CD14-positive monocyte (primary cell): ENCODE results near the gene MSX1. TPM values are rescaled to one million over a fixed set of nuclear protein-coding genes. Genes with fewer than 3 reads are reported as not detected.

Experiments used
- DNase-seq, 3 donors: peaks; one replicate each; pipeline ENCODE4 v3.0.0-alpha.2; 2011 to 2022
- H2AFZ ChIP-seq: 2 replicates; pipeline ENCODE4 v1.6.0; 2012; ENCODE audit warnings: mild to moderate bottlenecking, low read depth, low read length, inconsistent platforms; ENCODE audit not compliant: insufficient read depth, poor library complexity, severe bottlenecking
- H3K27ac ChIP-seq, 2 donors: 1 replicate in 1 of 2; 2 replicates in 1 of 2; pipeline ENCODE4 v1.5.1; 2012 to 2013; ENCODE audit warnings: low read length in 2 of 2, control low read depth in 1 of 2, inconsistent platforms in 1 of 2, low read depth in 1 of 2, mild to moderate bottlenecking in 1 of 2
- H3K27me3 ChIP-seq, 2 donors: one replicate each; pipeline versions ENCODE4 v1.6.0 to v1.6.1; 2011 to 2013; ENCODE audit warnings: low read length in 2 of 2; ENCODE audit not compliant: control insufficient read depth in 2 of 2, insufficient read depth in 2 of 2
- H3K36me3 ChIP-seq, 2 donors: replicated peaks in 1 of 2; 1 replicate in 1 of 2; 2 replicates in 1 of 2; pipeline versions ENCODE4 v1.5.1 to v1.6.1; 2012 to 2013; ENCODE audit warnings: low read length in 2 of 2, control low read depth in 1 of 2, inconsistent platforms in 1 of 2, mild to moderate bottlenecking in 1 of 2; ENCODE audit not compliant: insufficient read depth in 2 of 2, control insufficient read depth in 1 of 2
- H3K4me1 ChIP-seq, 2 donors: 1 replicate in 1 of 2; 2 replicates in 1 of 2; pipeline versions ENCODE4 v1.5.1 to v1.6.1; 2012 to 2013; ENCODE audit warnings: low read length in 2 of 2, control low read depth in 1 of 2, inconsistent platforms in 1 of 2, mild to moderate bottlenecking in 1 of 2, moderate library complexity in 1 of 2; ENCODE audit not compliant: insufficient read depth in 2 of 2, control insufficient read depth in 1 of 2
- H3K4me2 ChIP-seq: replicated peaks from 2 replicates; pipeline ENCODE3; 2012; ENCODE audit warnings: low read length, moderate library complexity, mild to moderate bottlenecking; ENCODE audit not compliant: poor library complexity, severe bottlenecking; ENCODE audit errors: extremely low read depth
- H3K4me3 ChIP-seq, 3 experiments: fragments of 200-600 bp in 1 of 3; sonication (generic) in 1 of 3; replicated peaks in 1 of 3; 1 replicate in 2 of 3; 2 replicates in 1 of 3; pipeline ENCODE4 v1.5.1; 2011 to 2013; ENCODE audit warnings: low read length in 3 of 3, mild to moderate bottlenecking in 3 of 3, control low read depth in 2 of 3, low read depth in 2 of 3, inconsistent platforms in 1 of 3, moderate library complexity in 1 of 3
- H3K79me2 ChIP-seq: 2 replicates; pipeline ENCODE4 v1.6.0; 2012; ENCODE audit warnings: mild to moderate bottlenecking, control low read depth, inconsistent platforms, low read length, moderate library complexity; ENCODE audit not compliant: insufficient read depth
- H3K9ac ChIP-seq: 2 replicates; pipeline ENCODE4 v1.6.0; 2017; ENCODE audit warnings: low read length, mild to moderate bottlenecking; ENCODE audit not compliant: insufficient read depth, poor library complexity, severe bottlenecking
- H3K9me3 ChIP-seq, 2 donors: replicated peaks in 1 of 2; 1 replicate in 1 of 2; 2 replicates in 1 of 2; pipeline versions ENCODE4 v1.5.1 to v1.6.1; 2012 to 2013; ENCODE audit warnings: low read length in 2 of 2, control low read depth in 1 of 2; ENCODE audit not compliant: control insufficient read depth in 1 of 2, insufficient read depth in 1 of 2
- H4K20me1 ChIP-seq: 2 replicates; pipeline ENCODE4 v1.6.0; 2012; ENCODE audit warnings: mild to moderate bottlenecking, low read length, control low read depth, moderate library complexity; ENCODE audit not compliant: insufficient read depth
- H3K27ac Mint-ChIP-seq, 7 donors: one replicate each; pipeline ENCODE4 v1.8.0; 2020; ENCODE audit warnings: mild to moderate bottlenecking in 7 of 7, mixed read lengths in 7 of 7, moderate library complexity in 6 of 7, inconsistent platforms in 2 of 7
- H3K27me3 Mint-ChIP-seq, 3 donors: one replicate each; pipeline ENCODE4 v1.8.0; 2021 to 2022; ENCODE audit warnings: low read depth in 3 of 3, mild to moderate bottlenecking in 3 of 3, mixed read lengths in 3 of 3, moderate library complexity in 3 of 3, inconsistent platforms in 1 of 3
- H3K36me3 Mint-ChIP-seq, 2 donors: one replicate each; pipeline ENCODE4 v1.8.0; 2020; ENCODE audit warnings: mixed read lengths in 2 of 2, inconsistent platforms in 1 of 2, mild to moderate bottlenecking in 1 of 2
- H3K4me1 Mint-ChIP-seq: one replicate; pipeline ENCODE4 v1.8.0; 2020; ENCODE audit warnings: mild to moderate bottlenecking, mixed read lengths
- H3K4me3 Mint-ChIP-seq, 2 donors: one replicate each; pipeline ENCODE4 v1.8.0; 2020; ENCODE audit warnings: mild to moderate bottlenecking in 2 of 2, mixed read lengths in 2 of 2, moderate library complexity in 1 of 2
- H3K9me3 Mint-ChIP-seq, 7 donors: one replicate each; pipeline ENCODE4 v1.8.0; 2020 to 2022; ENCODE audit warnings: mixed read lengths in 7 of 7, mild to moderate bottlenecking in 6 of 7, moderate library complexity in 6 of 7, inconsistent platforms in 2 of 7
- WGBS: methylation state at CpG from one replicate; pipeline ENCODE4 v1.1.5; 2013; ENCODE audit warnings: missing lambda C conversion rate; ENCODE audit not compliant: insufficient coverage; 5-methylcytosine and 5-hydroxymethylcytosine counted together
- intact Hi-C, 2 donors: fragments of 100-400 bp; cut with micrococcal nuclease; formaldehyde crosslinking; loops; one replicate each; pipeline versions ENCODE4 v1.15.0 to v1.15.1; 2023
- polyA plus RNA-seq, 3 donors: library from polyadenylated mRNA; depleted of rRNA in 1 of 3; unstranded in 2 of 3; stranded (reverse) in 1 of 3; fragments of 300-500 nt in 2 of 3; fragments of >200 nt in 1 of 3; fragmentation: Illumina TruSeq in 2 of 3; gene quantifications; 1 replicate in 2 of 3; 2 replicates in 1 of 3; pipeline ENCODE4 v1.2.3, GENCODE V29; 2012 to 2021
- TF ChIP-seq, protein P1 (sequence below): fragments of 200-600 bp; IDR thresholded peaks from one replicate; pipeline ENCODE4 v1.8.0; 2022; ENCODE audit warnings: antibody characterized with exemption, mild to moderate bottlenecking

The MSX1 gene
- polyA plus RNA-seq, 3 donors = not detected

- H3K4me2 ChIP-seq = no peak overlapping the region
- H3K9me3 ChIP-seq = peaks cover 10 to 30% of the 10 kb centered on the region in 2 donors
- Mint-ChIP-seq H3K36me3 (no peaks in the 10 kb centered on the region), H3K9me3 (peaks cover 7 to 25% (median 14%) of the 10 kb centered on the region in 7 donors), H3K4me1 (no peaks in the 10 kb centered on the region), H3K27ac (no peak overlapping the region), H3K27me3 (peaks cover 1 to 13% (median 10%) of the 10 kb centered on the region in 3 donors), H3K4me3 (no peak overlapping the region)
- no peak overlapping the region for H3K27ac ChIP-seq
- H4K20me1 ChIP-seq = no peaks in the 10 kb centered on the region
- H3K4me3 ChIP-seq = no peak overlapping the region
- H3K79me2 ChIP-seq = no peaks in the 10 kb centered on the region
- no peaks in the 10 kb centered on the region for H3K36me3 ChIP-seq
- no peak overlapping the region for H2AFZ ChIP-seq
- TF ChIP-seq, protein P1, sequence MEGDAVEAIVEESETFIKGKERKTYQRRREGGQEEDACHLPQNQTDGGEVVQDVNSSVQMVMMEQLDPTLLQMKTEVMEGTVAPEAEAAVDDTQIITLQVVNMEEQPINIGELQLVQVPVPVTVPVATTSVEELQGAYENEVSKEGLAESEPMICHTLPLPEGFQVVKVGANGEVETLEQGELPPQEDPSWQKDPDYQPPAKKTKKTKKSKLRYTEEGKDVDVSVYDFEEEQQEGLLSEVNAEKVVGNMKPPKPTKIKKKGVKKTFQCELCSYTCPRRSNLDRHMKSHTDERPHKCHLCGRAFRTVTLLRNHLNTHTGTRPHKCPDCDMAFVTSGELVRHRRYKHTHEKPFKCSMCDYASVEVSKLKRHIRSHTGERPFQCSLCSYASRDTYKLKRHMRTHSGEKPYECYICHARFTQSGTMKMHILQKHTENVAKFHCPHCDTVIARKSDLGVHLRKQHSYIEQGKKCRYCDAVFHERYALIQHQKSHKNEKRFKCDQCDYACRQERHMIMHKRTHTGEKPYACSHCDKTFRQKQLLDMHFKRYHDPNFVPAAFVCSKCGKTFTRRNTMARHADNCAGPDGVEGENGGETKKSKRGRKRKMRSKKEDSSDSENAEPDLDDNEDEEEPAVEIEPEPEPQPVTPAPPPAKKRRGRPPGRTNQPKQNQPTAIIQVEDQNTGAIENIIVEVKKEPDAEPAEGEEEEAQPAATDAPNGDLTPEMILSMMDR = no peak
- H3K9ac ChIP-seq = no peak overlapping the region
- intact Hi-C loops = no loop called here
- DNase-seq = no peak
- H3K27me3 ChIP-seq = no peaks in the 10 kb centered on the region
- no peaks in the 10 kb centered on the region for H3K4me1 ChIP-seq
These were observed 48.7 kb upstream of the MSX1 start for GRCh38 chr4:4810778-4811177.

DNA sequence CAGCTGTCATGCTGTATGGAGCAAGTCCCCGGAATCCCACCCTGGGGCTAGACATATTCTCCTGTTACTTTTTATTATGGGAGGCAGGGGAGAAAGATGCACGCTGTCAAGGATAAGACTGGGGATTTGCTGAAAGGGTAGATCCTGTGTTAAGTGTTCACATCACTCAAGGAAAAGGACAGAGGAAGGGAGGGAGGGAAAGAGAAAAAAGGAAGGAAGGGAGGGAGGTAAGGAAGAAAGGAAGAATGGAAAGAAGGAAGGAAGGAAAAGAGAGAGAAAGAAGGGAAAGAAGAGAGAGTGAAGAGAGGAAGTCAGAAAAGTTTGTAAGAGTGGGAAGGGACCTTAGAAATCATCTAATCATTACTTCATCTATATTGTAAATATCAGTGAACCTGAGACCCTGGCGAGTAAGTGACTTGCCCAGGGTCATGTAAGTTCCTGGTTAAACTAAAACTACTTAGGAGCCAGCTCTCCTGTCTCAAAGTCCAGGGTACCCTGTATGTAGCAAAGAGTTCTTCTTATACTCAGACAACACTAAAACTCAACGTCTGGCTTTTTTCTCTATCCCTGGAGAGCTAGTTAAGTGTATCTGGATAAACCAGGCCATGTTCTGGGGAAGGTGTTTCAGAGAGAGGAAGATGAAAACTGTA, 47.2 kb upstream of the MSX1 start:
- Mint-ChIP-seq H3K27ac (no peak overlapping the region), H3K9me3 (peaks cover 10 to 30% (median 17%) of the 10 kb centered on the region in 7 donors)

More for the DNA sequence above, 47.2 kb upstream of the MSX1 start:
- Histone ChIP-seq H3K4me1 (no peaks in the 10 kb centered on the region), H3K4me2 (no peak overlapping the region), H3K27ac (no peak overlapping the region), H3K79me2 (no peaks in the 10 kb centered on the region), H3K4me3 (no peak overlapping the region), H4K20me1 (no peaks in the 10 kb centered on the region), H3K27me3 (no peaks in the 10 kb centered on the region), H3K9ac (no peak overlapping the region), H3K36me3 (no peaks in the 10 kb centered on the region), H3K9me3 (peaks cover 18 to 33% of the 10 kb centered on the region in 2 donors), H2AFZ (no peak overlapping the region)
- Mint-ChIP-seq H3K27me3 (peaks cover 1 to 13% (median 11%) of the 10 kb centered on the region in 3 donors), H3K4me1 (no peaks in the 10 kb centered on the region), H3K4me3 (no peak overlapping the region), H3K36me3 (no peaks in the 10 kb centered on the region)
- TF ChIP-seq, protein P1 = no peak
- intact Hi-C loops = no loop called here
- 100% methylated on average over 1 of the region's 4 CpGs for WGBS
- DNase-seq = no peak
